ENCODE data around the gene MEPCE.

The MEPCE gene

DNA sequence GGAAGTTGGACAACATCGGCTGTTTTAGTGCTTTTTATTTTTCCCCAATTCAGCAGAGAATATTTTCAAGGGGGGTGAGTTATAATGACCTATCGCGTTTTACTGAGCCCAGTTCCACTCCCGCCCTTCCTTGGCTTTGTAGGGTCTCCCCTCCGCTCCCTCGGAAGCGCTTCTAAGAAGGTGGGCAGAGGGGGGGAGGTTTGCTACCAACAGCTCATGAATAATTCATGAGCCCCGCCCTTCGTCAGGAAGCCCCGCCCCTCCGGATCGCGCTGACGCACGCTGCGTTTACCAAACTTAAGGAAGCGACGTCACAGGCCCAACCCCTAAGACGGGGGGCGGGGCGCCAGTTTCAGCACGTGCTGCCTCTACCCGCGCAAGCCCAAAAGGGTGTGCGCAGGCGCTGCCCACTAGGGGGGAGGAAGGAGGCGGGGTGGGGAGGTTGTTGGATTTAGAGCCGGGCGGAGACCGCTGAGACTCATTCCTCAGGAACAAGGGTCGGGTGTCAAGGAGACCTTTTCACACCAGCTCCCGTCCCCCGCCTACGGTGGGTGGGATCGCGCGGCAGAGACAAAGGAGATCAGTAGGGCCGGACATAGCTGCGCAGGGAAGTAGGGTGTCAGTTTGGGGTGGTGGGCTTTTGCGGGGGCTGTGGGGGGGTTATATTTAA lies 529 bp upstream of the MEPCE start (continued):
- TF ChIP-seq ZNF580 (tag by site-specific recombination; IDR thresholded peaks at IDR 0.05) (peak; percentile 33), FEZF1 (tag by site-specific recombination; IDR thresholded peaks at IDR 0.05) (no peak), ZNF133 (tag by site-specific recombination; IDR thresholded peaks at IDR 0.05) (no peak), ZNF626 (tag by site-specific recombination; IDR thresholded peaks at IDR 0.05) (no peak), ZNF138 (tag by site-specific recombination; IDR thresholded peaks at IDR 0.05; ENCODE audit: borderline replicate concordance) (no peak), ZNF404 (tag by site-specific recombination; IDR thresholded peaks at IDR 0.05) (no peak), ZNF2 (tag by site-specific recombination; IDR thresholded peaks at IDR 0.05) (peak; percentile 18), ZNF621 (tag by site-specific recombination; IDR thresholded peaks at IDR 0.05) (no peak), ZNF16 (tag by site-specific recombination; IDR thresholded peaks at IDR 0.05; ENCODE audit: low read depth) (no peak), ZNF654 (tag by site-specific recombination; IDR thresholded peaks at IDR 0.05; ENCODE audit: low read depth) (no peak), OSR2 (tag by site-specific recombination; IDR thresholded peaks at IDR 0.05) (peak; percentile 57; the same call in 1 of the 2 replicates), KLF10 (tag by site-specific recombination; IDR thresholded peaks at IDR 0.05) (peak; percentile 99), ZBTB44 (tag by site-specific recombination; IDR thresholded peaks at IDR 0.05) (0 out of 2 replicates have a peak, but pooled peaks have one; percentile 40), ZNF76 (tag by site-specific recombination; IDR thresholded peaks at IDR 0.05; ENCODE audit: borderline replicate concordance, low read depth) (peak; percentile 10; the same call in 1 of the 2 replicates), HOXA7 (CRISPR knock-in tag; IDR thresholded peaks at IDR 0.05; ENCODE audit: borderline replicate concordance) (no peak), ZNF843 (tag by site-specific recombination; IDR thresholded peaks at IDR 0.05) (no peak), GFI1B (tag by site-specific recombination; IDR thresholded peaks at IDR 0.05) (peak; percentile 39; the same call in 1 of the 2 replicates), ZNF639 (tag by site-specific recombination; IDR thresholded peaks at IDR 0.05) (peak; percentile 75; the same call in 1 of the 2 replicates), SALL2 (tag by site-specific recombination; IDR thresholded peaks at IDR 0.05; ENCODE audit: borderline replicate concordance) (no peak), ZNF501 (tag by site-specific recombination; IDR thresholded peaks at IDR 0.05) (peak; percentile 11; the same call in 1 of the 2 replicates), ZNF391 (tag by site-specific recombination; IDR thresholded peaks at IDR 0.05; ENCODE audit: borderline replicate concordance, low read depth) (peak; percentile 98), OVOL3 (tag by site-specific recombination; IDR thresholded peaks at IDR 0.05) (peak; percentile 81), ZNF670 (tag by site-specific recombination; IDR thresholded peaks at IDR 0.05; ENCODE audit: low read depth) (no peak), ZNF529 (tag by site-specific recombination; IDR thresholded peaks at IDR 0.05; ENCODE audit: insufficient replicate concordance) (no peak), ZNF433 (tag by site-specific recombination; IDR thresholded peaks at IDR 0.05; ENCODE audit: low read depth) (no peak), ZNF560 (tag by site-specific recombination; IDR thresholded peaks at IDR 0.05; ENCODE audit: borderline replicate concordance) (no peak), YY2 (tag by site-specific recombination; IDR thresholded peaks at IDR 0.05) (no peak; the same call in 1 of the 2 replicates), WT1 (tag by site-specific recombination; IDR thresholded peaks at IDR 0.05) (peak; percentile 34), ZNF140 (tag by site-specific recombination; IDR thresholded peaks at IDR 0.05) (no peak), ZNF585B (tag by site-specific recombination; IDR thresholded peaks at IDR 0.05) (no peak)
- TF ChIP-seq, protein P1, sequence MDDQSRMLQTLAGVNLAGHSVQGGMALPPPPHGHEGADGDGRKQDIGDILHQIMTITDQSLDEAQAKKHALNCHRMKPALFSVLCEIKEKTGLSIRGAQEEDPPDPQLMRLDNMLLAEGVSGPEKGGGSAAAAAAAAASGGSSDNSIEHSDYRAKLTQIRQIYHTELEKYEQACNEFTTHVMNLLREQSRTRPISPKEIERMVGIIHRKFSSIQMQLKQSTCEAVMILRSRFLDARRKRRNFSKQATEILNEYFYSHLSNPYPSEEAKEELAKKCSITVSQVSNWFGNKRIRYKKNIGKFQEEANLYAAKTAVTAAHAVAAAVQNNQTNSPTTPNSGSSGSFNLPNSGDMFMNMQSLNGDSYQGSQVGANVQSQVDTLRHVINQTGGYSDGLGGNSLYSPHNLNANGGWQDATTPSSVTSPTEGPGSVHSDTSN (CRISPR knock-in tag; IDR thresholded peaks at IDR 0.05): peak; percentile 66; the same call in 1 of the 2 replicates
- TF ChIP-seq, protein P2, sequence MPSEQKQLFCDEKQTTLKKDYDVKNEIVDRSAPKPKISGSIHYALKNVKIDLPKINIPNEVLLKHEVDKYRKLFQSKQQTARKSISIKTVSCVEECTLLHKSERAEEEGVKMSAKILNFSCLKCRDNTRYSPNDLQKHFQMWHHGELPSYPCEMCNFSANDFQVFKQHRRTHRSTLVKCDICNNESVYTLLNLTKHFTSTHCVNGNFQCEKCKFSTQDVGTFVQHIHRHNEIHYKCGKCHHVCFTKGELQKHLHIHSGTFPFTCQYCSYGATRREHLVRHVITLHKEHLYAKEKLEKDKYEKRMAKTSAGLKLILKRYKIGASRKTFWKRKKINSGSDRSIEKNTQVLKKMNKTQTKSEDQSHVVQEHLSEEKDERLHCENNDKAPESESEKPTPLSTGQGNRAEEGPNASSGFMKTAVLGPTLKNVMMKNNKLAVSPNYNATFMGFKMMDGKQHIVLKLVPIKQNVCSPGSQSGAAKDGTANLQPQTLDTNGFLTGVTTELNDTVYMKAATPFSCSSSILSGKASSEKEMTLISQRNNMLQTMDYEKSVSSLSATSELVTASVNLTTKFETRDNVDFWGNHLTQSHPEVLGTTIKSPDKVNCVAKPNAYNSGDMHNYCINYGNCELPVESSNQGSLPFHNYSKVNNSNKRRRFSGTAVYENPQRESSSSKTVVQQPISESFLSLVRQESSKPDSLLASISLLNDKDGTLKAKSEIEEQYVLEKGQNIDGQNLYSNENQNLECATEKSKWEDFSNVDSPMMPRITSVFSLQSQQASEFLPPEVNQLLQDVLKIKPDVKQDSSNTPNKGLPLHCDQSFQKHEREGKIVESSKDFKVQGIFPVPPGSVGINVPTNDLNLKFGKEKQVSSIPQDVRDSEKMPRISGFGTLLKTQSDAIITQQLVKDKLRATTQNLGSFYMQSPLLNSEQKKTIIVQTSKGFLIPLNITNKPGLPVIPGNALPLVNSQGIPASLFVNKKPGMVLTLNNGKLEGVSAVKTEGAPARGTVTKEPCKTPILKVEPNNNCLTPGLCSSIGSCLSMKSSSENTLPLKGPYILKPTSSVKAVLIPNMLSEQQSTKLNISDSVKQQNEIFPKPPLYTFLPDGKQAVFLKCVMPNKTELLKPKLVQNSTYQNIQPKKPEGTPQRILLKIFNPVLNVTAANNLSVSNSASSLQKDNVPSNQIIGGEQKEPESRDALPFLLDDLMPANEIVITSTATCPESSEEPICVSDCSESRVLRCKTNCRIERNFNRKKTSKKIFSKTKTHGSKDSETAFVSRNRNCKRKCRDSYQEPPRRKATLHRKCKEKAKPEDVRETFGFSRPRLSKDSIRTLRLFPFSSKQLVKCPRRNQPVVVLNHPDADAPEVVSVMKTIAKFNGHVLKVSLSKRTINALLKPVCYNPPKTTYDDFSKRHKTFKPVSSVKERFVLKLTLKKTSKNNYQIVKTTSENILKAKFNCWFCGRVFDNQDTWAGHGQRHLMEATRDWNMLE (tag by site-specific recombination; conservative IDR thresholded peaks at IDR 0.05; ENCODE audit: low read depth): 0 out of 2 replicates have a peak, but pooled peaks have one; percentile 10

Measured in HEK293 (cell line).